Stimulated activated CD8-positive, alpha-beta memory T cell treated with anti-CD3 and anti-CD28 coated beads, Interleukin-12 subunit alpha, Interleukin-12 subunit beta, amount 100 ng/mL, for 1 hour (primary cell): ENCODE results near the gene CDH4.

ENCODE experiments used
- DNase-seq: peaks from one replicate; pipeline ENCODE4 v3.0.0-alpha.2; 2020; ENCODE audit warnings: low read depth

The CDH4 gene

DNA sequence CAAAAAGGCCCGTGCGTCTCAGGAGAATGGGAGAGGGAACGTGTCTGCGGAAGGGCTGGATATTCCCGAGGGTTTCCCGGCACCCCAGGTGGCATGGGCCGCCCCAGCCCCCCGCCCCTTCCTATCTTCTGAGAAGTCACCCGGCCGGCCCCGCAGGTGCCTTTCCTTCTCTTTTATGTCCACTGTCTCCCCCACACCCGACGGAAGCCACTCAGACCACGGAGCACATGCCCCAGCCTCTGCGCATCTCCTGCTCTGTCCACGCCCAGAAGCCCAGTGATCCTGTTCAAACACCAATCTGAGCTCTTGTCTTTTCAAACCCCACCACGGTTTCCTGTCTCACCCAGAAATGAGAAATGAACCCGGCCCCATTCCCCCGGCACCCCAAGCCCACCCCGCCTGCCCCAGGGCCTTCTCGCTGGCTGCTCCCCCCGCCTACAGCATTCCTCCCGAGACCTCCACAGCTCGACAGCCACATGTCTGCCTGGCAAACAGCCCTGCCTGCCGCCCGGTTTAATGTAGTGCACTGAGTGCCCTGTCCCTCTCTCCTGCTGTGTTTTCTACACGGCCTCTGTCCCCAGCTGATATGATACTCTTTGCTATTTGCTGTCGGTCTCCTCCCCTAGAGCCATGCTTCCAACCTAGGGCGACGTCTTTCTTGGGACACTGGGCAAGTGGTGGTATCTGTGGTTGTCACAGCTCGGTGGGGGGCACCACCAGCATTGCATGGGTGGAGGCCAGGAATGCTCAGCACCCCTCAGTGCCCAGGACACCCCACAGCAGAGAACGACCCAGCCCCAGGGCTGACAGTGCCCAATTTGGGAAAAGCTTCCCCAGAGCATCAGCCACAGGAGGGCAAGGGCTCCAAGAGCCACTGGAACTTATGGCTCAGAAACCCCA is 630.9 kb downstream of the CDH4 start:
- DNase-seq, result no peak

DNA sequence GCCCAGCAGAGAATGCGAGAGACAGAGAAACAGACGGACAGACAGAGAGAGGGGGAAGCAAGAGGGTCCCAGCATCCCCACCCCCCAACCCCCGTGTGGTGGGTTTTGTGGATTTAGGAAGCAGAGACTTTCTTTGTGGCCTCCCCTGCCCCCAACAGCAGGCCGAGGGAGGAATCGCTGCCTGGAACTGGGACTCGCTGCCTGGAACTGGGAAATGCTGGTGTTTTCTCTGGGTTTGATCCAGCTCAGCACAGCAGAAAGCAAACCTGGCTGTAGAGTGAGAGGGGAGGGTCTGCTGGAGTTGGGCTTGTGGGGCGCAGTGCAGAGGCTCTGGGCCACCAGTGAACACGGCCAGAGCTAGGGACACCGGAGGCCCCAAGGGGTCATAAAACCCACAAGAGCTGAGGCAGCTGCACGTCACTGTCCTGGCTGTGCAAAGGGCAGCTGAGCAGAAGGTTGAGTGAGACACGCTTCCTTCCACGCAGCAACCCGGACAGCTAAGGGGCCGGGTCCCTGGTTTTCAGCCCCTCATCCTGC is 631.9 kb downstream of the CDH4 start:
- no peak for DNase-seq

DNA sequence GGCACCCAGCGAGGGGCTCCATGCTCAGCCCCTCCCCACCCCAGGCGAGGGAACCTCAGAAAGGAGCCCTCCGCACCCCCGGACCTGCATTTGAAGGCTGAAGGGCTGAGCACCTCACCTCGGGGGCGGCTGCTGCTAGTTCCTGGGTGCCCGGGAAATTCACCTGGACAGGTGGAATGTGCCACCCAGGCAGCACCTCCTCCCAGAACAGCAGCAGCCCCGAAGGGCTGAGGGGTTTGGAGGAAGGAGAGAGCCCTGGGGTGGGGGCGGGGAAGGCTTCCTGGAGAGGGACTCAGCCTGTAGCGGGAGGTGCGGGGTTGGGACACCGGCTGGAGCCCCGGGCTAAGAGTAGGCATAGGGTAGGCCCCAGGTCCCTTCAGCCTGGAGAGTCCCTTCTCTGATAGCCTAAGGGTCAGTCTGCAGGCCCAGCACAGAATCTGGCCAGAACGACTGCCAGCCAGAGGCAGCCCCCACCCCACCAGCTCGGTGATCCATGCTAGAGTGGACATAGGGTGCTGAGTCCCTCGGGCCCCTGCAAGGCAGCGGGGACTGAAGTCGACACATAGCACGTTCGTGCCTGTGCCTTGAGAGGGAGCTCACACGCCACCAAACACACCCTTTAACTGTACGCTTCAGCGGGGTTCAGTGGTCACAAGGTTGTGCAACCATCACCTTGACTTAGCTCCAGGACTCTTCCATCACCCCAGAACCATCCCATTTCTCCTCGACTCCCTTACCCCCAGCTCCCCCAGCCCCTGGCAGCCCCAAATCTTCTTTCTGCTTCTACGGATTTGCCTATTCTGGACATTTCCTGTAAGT is 632.7 kb downstream of the CDH4 start:
- DNase-seq, result no peak

DNA sequence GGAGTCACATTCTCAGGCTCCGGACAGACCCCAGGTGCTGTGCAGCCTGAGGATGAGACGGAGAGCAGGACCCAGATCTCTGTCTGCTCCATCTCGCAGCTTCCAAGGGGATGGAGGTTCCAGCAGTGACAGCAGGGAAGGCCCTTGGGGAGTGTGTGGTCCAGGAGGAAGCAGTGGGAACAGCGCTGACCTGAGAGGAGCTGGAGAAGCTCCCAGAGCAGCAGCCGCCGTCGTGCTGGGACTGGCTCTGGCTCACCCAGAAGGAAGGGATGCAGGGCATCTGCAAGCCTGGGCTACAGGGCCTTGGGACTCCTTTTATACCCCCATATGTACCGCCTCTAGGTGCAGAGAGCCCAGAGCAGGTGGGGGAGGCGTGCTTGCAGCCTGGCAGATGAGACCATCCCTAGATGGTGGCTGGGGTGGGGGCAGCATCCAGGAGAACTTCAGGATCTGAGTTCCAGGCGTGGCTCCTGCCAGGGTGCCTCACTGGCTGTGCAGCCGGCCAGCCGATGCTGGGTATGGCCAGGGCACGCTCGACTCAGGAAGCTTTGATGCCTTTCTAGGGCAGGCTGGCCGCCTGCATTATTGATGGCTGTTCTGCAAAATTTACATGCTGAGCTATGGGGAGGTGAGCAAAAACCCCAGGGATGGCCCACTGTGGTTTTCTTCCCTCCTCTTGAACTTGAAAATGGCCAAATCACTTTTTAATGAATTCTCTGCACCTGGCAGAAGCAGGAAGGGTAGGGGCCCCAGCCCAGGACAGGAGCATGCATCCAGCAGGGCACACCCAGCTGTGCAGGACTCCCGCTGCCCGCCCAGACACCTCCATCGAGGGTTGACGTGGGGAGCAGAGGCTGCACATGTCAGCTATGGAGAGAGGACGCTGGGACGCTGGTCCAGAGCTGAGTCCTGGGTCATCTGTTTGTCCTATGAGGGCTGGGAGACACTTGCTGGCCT is 634.0 kb downstream of the CDH4 start:
- no peak for DNase-seq

DNA sequence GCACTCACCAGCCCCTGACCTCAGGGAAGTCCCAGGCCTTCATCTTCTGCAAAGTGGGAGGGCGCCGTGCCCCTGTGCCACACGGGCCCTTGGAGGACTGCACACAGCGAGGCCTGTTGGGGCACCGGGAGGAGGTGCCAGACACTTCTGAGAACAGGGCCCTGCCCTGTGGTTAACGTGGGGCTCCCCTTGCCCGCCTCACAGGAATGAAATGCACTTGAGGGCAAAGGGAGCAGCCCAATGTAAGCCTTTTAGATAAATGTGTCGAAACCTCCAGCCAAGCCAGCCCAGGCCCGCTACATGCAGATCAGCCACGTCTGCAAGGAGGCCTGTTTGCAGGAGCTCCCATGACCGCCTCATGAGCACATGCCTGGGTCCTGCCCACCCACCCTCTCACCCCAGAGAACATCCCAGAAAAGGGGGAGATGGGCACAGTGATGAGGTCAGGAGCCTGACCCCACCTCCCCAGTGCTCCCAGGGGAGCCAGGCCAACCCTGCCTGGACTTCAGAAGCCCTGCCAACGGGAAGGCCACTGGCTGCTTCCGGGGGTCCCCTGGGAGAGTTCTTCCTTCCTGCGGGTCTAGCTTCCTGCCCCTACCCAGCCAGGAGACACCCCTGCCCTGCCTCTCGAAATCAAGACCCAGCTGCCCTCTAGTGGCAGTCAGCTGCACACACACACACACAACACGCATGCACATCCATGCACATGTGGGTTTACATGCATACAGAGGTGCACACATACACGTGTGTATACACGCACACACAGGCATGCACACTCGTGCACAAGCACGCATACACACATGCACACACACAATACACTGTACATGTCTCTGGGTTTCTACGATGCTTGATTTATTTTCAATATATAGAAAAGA is 634.9 kb downstream of the CDH4 start:
- DNase-seq, result peak; percentile 14

DNA sequence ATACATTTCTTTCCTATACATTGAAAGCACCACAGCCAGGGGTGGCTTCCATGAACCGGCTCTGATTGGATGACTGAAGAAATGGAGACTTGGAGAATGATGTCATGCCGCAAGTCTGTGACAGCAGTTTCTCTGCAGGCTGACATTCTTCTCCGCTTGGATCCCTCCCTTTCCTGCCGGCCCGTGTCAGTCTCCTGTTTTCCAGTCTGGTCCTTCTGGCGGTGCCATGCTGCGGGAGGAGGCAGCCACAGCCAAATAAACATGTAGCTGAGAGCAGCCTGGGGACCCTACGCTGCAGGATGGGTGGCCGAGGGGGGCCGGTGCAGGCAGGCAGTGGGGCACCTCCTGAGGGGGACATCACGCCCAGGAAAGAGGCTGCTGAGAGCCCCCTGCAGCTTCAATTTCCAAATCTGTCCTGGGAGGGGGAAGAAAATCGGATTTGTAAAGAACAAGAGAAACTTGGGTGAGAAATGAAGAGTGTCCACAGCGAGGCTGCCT is 635.6 kb downstream of the CDH4 start:
- DNase-seq, result no peak

DNA sequence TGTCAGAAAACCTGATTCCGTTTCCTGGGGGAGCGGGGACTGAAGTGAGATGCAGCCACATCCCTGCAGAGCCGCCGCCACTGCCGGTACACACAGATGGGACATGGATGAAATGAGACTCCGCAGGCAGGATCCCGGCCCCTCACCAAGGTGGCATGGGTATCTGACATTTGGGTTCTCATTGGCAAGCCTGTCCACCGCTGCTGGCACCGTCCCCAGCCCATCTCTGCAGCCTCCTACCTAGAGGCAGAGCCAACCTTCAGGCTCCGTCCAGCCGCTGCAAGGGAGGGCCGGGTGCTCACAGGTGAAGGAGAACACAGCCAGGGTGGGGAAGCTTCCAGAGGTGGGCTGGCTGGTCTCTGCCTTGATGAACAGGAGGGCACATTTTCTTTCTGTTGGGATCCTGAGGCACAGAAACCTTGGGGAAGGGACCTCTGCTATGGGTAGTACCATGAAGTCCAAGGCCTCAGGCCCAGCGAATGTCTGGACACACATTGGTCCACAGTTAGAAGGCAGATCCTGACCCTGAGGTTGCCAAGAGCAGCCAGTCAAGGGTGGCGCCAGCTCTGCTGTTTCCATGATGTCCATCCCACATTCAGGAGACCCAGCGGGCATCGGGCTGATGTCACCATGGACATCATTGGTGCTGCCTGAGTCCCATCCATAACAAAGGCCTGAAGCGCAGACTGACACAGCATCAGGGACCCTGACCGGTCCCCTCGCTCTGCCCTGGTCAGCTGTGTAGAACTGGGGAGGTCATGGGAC is 636.2 kb downstream of the CDH4 start:
- no peak for DNase-seq

DNA sequence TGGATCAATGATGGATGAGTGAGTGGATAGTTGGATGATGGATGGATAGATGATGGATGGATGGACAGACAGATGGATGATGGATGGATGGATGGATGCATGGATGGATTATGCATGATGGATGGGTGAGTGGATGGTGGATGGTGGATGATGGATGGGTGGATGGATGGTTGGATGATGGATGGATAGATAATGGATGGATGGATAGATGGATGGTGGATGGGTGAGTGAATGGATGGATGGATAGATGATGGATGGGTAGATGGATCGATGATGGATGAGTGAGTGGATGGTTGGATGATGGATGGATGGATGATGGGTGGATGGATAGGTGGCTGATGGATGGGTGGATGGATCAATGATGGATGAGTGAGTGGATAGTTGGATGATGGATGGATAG is 637.6 kb downstream of the CDH4 start:
- DNase-seq, result no peak

DNA sequence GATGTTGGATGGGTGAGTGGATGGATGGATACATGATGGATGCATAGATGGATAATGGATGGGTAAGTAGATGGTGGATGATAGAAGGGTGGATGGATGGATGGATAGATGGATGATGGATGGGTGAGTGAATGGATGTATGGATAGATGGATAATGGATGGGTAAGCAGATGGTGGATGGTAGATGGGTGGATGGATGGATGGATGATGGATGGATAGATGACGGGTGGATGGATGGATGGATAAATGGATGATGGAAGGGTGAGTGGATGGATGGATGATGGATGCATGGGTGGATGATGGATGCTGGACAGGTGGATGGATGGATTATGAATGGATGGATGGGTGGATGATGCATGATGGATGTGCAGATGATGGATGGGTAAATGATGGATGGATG is 638.1 kb downstream of the CDH4 start:
- no peak for DNase-seq

DNA sequence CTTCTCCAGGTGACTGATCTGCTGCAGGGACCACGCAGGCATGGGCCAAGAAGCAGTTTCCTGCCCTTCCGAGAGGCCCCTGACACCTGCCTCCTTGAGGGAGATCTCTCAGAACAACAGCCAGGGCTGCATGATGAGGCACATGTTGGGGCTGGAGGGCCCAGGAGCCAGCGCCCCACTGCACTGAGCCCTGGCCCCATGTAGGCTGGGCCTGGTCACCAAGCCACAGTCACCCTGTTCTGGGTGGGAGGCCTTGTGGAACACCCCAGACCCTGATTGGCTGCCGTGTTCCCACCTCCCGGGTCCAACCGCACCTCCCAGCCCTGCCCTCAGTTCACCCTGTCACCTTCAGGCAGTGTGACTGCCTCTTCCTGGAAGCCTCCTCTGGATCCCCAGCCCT is 639.4 kb downstream of the CDH4 start:
- DNase-seq, result no peak

DNA sequence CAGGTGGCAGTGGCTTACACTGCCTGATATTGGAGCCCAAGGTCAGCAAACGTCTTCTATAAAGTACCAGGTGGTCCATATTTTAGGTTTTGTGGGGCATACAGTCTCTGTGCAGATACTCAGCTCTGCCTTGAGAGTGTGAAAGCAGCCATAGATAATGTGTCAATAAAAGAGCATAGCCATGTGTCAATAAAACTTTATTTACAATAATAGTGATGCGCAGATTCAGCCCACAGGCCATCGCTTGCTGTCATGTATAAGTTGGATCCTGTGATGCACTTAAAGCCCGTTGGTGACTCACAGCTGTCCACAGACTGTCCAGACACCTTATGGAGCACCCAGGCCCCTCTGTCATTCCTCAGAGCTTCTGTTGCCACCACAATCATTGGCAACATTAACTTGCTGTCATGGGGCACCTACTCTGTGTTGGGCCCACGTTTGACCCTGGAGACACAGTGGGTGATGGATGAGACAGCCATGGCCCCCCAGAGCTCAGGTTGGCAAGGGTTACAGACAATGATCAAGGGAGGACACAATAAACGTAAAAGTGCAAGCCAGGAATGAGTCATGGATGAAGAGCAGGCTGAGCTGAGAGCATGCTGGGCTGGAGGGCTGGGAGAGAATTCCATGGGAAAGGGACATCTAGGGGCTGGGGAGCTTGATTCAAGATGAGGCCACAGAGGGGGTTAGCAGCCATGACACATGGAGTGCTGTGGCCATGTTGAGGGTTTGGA is 640.0 kb downstream of the CDH4 start:
- DNase-seq, result no peak

DNA sequence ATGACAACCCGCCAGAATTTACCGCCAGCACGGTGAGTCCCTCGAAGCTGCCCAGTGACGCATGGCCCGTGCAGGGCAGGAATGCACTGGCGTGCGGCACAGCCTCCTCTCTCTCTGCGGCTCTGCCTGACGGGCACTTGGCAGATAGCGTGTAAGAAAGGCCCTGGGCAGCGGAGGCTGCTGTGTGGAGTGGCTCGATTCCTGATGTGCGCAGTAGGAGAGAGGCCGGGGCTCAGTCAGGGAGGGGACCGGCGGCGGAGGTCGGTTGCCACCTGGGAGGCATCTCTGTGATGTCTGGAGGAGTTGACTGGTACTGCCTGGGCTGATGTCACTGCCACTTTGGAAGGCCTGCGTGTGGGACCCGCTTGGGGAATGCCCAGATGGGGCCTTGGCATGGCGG is 643.0 kb downstream of the CDH4 start:
- DNase-seq, result no peak

DNA sequence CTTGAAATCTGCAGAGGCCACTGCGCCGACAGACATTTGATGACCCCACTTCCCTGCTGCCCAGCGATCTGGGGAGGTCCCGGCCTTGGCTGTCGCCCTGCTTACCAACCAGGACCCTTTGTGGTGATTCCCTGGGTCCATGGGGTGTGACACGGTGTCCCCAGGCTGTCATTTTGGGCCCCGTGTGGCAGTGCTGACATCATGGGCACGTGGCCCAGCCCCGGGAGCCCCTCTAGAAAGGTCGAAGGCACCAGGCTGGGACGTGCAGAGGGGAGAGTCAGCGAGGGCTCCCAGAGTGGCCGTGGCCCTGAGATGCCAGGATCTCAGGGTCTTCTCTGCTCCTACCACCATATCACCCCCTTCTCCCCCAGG is 643.6 kb downstream of the CDH4 start:
- no peak for DNase-seq

DNA sequence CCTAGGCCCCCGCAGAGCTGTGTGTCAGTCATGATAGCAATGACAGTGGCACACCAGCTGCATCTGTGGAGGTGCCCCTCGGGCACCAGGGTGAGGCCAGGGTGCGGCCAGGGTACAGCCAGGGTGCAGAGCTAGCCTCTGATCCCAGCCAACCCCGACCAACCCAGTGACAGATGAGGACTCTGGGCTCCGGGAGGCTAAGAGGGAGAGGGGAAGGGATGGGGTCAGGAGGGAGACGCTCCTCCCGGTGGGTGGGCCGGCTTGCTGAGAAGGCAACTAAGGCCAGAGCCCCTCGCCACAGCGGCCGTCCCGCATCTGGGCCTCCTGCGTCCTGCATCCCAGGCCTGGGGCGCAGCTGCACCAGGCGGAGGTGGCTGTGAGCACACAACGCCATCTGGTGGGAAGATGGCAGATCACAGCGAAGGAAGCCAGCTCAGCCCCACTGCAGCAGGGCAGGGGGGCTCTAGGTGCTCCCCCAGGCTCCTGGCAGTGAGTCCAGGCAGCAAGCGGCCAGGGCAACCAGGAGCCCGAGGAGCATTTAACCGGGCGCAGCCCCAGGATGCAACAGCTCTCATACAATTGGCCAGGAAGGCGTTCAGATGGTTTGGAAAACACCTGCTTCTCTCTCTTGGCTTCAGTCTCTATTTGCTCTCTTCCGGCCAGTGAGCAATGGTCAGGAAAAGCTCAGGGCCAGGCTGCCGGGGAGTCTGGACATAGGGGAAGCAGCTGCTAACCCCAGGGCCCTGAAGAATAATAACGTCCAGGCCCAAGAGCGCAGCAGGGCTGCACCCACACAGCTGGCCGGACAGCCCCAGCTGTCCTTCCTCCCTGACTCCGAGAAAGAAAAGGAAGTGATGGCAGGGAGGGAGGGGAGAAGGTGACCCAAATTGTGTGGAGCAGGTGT is 644.2 kb downstream of the CDH4 start:
- DNase-seq, result no peak

DNA sequence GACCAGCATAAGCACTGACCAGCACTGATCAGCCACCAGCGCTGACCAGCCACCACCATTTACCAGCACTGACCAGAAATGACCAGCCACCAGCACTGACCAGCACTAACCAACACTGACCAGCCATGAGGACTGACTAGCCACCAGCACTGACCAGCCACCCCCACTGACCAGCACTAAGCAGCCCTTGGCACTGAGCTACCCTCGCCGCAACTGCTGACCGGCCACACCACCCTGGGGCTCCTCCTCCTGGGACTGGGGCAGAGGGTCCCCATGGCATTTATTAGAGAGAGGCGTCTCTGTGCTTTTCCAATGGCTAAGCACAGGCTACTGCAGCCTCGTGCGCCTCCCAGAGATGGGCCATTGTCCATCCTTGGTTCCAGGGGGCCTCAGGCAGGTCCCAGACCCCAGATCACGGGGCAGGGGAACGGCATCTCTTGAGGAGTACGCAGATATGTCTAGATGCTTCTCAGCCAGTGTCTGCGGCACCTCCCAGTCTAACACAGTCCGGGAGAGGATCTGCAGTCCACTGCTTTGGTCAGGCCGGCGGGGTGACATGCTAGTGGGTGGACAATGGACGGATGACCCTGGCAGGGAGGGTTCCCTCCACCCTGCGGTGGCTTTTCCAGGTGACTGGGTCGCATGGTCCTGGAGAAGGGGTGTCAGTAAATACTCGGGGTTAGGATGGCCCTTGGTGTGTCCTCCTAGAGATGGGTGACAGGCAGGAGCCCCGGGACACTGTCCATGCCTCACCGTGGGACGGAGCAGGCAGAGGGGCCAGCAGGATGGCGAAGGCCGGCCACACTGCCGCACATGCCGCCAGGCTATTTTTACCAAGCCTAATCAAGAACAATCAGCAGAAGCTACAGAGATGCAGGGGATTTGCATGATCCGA is 645.6 kb downstream of the CDH4 start:
- DNase-seq, result no peak

DNA sequence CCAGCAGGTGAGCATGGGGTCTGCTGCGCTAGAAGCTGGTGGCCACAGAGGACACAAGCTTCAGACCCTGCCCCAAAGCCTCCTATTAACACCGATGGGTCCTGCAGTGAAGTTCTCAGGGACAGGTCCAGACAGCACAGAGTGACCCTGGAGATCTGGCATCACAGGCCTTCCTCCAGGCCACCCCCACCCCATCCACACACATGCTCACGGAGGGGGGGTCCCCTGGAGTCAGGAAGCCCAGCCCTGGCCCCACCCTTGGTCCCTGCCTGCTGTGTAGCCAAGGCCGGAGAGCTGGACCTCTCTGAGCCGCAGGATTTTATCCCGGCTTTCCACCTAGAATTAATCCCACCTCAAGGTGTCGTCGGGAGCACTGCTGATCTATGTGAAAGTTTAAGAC is 646.3 kb downstream of the CDH4 start:
- DNase-seq, result no peak
